ENCODE data around the gene CDK2.
"Not testable (repeated sequence)": the region's sequence is repeated elsewhere in the genome, so short reads cannot be mapped to it uniquely, and the experiment has no call there.

DNA sequence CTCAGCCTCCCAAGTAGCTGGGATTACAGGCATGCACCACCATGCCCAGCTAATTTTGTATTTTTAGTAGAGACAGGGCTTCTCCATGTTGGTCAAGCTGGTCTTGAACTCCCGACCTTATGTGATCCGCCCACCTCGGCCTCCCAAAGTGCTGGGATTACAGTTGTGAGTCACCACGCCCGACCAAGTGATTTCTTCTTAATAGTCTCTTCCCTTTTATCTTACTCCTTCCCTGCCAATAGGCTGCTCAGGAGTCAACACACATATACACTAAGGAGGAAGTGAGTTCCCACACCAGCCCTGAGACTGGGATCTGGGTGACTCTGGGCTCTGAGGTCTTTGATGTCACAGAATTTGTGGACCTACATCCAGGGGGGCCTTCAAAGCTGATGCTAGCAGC is 36.7 kb downstream of the CDK2 start:
- TF ChIP-seq, protein P1, sequence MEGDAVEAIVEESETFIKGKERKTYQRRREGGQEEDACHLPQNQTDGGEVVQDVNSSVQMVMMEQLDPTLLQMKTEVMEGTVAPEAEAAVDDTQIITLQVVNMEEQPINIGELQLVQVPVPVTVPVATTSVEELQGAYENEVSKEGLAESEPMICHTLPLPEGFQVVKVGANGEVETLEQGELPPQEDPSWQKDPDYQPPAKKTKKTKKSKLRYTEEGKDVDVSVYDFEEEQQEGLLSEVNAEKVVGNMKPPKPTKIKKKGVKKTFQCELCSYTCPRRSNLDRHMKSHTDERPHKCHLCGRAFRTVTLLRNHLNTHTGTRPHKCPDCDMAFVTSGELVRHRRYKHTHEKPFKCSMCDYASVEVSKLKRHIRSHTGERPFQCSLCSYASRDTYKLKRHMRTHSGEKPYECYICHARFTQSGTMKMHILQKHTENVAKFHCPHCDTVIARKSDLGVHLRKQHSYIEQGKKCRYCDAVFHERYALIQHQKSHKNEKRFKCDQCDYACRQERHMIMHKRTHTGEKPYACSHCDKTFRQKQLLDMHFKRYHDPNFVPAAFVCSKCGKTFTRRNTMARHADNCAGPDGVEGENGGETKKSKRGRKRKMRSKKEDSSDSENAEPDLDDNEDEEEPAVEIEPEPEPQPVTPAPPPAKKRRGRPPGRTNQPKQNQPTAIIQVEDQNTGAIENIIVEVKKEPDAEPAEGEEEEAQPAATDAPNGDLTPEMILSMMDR (IDR thresholded peaks at IDR 0.05): not testable (repeated sequence)
- TF ChIP-seq RFX5 (IDR thresholded peaks at IDR 0.05; ENCODE audit: low read length); FOSL2 (IDR thresholded peaks at IDR 0.05; ENCODE audit: borderline replicate concordance, low read depth); RAD21 (IDR thresholded peaks at IDR 0.05; ENCODE audit: low read length); EZH2phosphoT487 (IDR thresholded peaks at IDR 0.05; ENCODE audit: borderline replicate concordance, low read depth); CHD2 (IDR thresholded peaks at IDR 0.05; ENCODE audit: low read length, partially characterized antibody); EP300 (IDR thresholded peaks at IDR 0.05; ENCODE audit: borderline replicate concordance in 1 of 2, low read depth in 1 of 2, low read length in 1 of 2); GABPA (IDR thresholded peaks at IDR 0.05; ENCODE audit: low read depth); JUND (IDR thresholded peaks at IDR 0.05); POLR2AphosphoS5 (IDR thresholded peaks at IDR 0.05; ENCODE audit: low read depth, low read length): not testable (repeated sequence)
- TF ChIP-seq, protein P2, sequence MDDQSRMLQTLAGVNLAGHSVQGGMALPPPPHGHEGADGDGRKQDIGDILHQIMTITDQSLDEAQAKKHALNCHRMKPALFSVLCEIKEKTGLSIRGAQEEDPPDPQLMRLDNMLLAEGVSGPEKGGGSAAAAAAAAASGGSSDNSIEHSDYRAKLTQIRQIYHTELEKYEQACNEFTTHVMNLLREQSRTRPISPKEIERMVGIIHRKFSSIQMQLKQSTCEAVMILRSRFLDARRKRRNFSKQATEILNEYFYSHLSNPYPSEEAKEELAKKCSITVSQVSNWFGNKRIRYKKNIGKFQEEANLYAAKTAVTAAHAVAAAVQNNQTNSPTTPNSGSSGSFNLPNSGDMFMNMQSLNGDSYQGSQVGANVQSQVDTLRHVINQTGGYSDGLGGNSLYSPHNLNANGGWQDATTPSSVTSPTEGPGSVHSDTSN (IDR thresholded peaks at IDR 0.05): not testable (repeated sequence)
- TF ChIP-seq, protein P3, sequence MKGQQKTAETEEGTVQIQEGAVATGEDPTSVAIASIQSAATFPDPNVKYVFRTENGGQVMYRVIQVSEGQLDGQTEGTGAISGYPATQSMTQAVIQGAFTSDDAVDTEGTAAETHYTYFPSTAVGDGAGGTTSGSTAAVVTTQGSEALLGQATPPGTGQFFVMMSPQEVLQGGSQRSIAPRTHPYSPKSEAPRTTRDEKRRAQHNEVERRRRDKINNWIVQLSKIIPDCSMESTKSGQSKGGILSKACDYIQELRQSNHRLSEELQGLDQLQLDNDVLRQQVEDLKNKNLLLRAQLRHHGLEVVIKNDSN (IDR thresholded peaks at IDR 0.05; ENCODE audit: borderline replicate concordance, low read depth): not testable (repeated sequence)
- TF ChIP-seq, protein P4, sequence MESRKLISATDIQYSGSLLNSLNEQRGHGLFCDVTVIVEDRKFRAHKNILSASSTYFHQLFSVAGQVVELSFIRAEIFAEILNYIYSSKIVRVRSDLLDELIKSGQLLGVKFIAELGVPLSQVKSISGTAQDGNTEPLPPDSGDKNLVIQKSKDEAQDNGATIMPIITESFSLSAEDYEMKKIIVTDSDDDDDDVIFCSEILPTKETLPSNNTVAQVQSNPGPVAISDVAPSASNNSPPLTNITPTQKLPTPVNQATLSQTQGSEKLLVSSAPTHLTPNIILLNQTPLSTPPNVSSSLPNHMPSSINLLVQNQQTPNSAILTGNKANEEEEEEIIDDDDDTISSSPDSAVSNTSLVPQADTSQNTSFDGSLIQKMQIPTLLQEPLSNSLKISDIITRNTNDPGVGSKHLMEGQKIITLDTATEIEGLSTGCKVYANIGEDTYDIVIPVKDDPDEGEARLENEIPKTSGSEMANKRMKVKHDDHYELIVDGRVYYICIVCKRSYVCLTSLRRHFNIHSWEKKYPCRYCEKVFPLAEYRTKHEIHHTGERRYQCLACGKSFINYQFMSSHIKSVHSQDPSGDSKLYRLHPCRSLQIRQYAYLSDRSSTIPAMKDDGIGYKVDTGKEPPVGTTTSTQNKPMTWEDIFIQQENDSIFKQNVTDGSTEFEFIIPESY (IDR thresholded peaks at IDR 0.05; ENCODE audit: borderline replicate concordance, low read depth): not testable (repeated sequence)
- TF ChIP-seq, protein P5, sequence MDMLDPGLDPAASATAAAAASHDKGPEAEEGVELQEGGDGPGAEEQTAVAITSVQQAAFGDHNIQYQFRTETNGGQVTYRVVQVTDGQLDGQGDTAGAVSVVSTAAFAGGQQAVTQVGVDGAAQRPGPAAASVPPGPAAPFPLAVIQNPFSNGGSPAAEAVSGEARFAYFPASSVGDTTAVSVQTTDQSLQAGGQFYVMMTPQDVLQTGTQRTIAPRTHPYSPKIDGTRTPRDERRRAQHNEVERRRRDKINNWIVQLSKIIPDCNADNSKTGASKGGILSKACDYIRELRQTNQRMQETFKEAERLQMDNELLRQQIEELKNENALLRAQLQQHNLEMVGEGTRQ (IDR thresholded peaks at IDR 0.05; ENCODE audit: borderline replicate concordance, low read depth, low read length): not testable (repeated sequence)
